HG03378 (cell line): Measurements from ENCODE around the gene SH3TC1.

Experiments
- ATAC-seq: cut with Tn5 transposase; IDR thresholded peaks from one replicate; pipeline ENCODE4 v1.9.1; 2021; ENCODE audit warnings: mild to moderate bottlenecking, moderate library complexity; ENCODE audit not compliant: unreplicated experiment

Gene SH3TC1

GRCh38 chr4:8213121-8213520, 14.0 kb downstream of the SH3TC1 start:
- ATAC-seq: no peak

GRCh38 chr4:8214136-8214535, 15.0 kb downstream of the SH3TC1 start:
- ATAC-seq: no peak

GRCh38 chr4:8215001-8215427, 15.9 kb downstream of the SH3TC1 start:
- ATAC-seq: no peak

GRCh38 chr4:8215641-8216442, 16.8 kb downstream of the SH3TC1 start:
- ATAC-seq: no peak

DNA sequence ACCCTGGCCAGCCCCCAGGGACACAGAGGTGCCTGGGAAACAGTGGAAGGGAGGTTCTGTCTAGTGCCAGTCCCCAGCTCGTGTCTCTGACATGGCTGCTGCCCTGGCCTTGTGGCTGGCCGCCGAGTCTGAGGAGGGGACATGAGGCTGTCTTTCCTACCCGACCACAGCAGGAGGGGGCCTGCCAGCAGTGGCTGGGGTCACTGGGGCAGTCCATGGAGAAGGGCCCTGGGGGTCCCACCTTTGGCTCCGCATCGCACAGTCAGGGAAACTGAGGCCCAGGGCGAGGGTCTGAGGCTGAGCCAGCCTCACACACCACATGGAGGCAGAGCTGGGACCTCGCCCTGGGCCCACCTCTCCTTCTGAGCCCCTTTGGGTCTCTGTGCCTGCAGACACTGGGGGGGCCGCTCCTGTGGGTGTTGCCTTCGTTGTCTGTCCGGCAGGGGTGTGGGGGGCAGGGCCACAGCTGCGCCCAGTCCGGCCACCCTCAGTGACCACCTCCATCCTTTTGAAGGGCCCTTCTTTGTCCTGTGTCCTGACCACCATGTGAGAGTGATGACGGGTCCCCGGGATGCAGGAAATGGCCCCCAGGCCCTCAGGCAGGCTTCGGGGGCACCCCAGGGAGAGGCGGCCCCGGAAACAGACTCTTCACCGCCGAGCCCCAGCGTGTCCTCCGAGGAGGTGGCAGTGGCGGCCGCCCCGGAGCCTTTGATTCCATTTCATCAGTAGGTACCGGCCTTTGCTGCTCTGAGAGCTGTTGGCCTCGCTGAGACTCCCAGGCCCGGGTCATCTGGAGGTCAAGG, 17.6 kb downstream of the SH3TC1 start:
- no peak for ATAC-seq

GRCh38 chr4:8217246-8217511, 18.1 kb downstream of the SH3TC1 start:
- ATAC-seq: no peak

- no peak for ATAC-seq
Observed at GRCh38 chr4:8217871-8218270, 18.8 kb downstream of the SH3TC1 start.

DNA sequence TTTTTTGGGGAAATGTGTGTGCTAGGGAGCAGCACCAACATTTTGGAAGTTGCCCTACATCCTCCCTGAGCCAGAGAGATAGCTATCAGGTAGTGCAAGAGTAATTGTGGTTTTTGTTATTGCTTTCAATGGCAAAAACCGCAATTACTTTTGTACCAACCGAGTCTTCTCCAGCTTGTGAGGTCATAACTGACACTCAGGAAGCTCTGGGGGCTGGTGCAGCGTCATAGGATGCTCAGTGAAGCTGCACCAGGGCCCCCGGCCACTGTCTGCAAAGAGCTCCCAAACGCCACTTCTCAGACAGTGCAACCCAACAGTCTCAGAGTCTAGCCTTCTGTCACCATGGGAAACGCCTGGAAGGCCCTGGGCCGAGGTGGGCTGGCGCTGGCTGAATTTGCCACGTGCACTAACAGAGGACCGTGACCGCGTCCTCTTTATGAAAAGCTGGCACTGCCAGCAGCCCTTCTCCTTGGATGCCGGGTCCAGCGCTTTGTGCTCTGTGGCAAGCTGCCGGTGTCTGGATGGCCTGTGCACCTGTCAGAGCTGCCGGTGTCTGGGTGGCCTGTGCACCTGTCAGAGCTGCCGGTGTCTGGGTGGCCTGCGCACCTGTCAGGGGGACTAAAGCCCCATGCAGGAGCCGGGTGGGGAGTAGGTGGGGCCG, 19.4 kb downstream of the SH3TC1 start:
- no peak for ATAC-seq

GRCh38 chr4:8219236-8219635, 20.1 kb downstream of the SH3TC1 start:
- no peak for ATAC-seq

GRCh38 chr4:8220661-8221450, 21.8 kb downstream of the SH3TC1 start:
- no peak for ATAC-seq

- ATAC-seq: no peak
Observed at GRCh38 chr4:8221476-8221875, 22.4 kb downstream of the SH3TC1 start.

- ATAC-seq: no peak
Observed at GRCh38 chr4:8221985-8222384, 22.9 kb downstream of the SH3TC1 start.

- no peak for ATAC-seq
Observed at GRCh38 chr4:8222609-8223388, 23.7 kb downstream of the SH3TC1 start.

GRCh38 chr4:8224267-8224974, 25.3 kb downstream of the SH3TC1 start:
- no peak for ATAC-seq

GRCh38 chr4:8224975-8225625, 26.0 kb downstream of the SH3TC1 start:
- no peak for ATAC-seq

DNA sequence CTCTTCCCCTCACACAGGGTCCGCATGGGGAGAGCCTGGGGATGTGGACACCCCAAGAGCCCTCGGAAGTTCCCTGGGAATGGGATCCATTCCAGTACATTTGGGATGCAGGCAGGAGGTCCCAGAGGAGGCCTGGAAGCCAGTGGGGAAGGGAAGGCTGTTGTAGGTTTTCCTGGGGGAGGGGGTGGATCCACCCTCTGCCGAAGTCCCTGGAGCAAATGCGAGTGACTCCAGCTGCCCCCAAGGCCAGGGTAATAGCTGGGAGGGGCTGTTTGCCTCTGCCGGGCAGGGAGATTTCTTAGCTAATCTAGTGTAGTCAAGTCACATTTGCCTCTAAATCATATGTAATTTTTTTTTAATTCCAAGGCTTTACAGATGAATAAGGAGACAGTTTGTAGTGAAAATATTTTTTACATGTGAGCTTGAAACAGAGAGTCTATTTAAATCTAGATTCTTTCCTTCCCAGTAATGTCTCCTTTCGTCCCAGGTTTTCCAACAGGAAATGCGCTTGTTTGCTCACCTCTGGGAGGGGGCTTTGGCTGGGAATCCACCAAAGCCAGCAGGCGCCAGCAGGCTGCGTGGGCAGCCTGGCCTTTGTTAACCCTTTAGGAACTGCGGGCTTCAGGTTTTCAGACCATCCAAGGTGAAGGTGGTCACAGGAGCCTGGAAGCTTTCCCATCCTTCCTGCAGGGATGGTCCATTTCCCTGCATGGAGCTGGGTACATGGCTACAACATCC, 26.8 kb downstream of the SH3TC1 start:
- ATAC-seq: no peak

DNA sequence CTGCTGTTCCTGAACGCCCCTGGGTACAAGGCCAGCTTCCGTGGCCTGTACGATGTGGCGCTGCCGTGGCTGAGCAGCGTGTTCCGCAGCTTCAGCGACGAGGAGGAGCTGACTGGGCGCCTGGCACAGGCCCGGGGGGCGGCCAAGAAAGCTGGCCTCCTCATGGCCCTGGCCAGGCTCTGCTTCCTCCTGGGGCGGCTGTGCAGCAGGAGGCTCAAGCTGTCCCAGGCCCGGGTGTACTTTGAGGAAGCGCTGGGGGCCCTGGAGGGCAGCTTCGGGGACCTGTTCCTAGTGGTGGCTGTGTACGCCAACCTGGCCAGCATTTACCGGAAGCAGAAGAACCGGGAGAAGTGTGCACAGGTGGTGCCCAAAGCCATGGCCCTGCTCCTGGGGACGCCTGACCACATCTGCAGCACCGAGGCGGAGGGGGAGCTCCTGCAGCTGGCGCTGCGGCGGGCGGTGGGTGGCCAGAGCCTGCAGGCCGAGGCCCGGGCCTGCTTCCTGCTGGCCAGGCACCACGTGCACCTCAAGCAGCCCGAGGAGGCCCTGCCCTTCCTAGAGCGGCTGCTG, 28.2 kb downstream of the SH3TC1 start:
- ATAC-seq: no peak

DNA sequence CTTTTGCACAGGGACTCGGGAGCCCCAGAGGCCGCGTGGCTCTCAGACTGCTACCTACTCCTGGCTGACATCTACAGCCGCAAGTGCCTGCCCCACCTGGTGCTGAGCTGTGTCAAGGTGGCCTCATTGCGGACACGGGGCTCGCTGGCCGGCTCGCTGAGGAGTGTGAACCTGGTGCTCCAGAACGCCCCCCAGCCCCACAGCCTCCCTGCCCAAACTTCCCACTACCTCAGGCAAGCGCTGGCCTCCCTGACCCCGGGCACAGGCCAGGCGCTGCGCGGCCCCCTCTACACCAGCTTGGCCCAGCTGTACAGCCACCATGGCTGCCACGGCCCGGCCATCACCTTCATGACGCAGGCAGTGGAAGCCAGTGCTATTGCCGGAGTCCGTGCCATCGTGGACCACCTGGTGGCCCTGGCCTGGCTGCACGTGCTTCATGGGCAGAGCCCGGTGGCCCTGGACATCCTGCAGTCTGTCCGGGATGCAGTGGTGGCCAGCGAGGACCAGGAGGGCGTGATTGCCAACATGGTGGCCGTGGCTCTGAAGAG, 28.8 kb downstream of the SH3TC1 start:
- no peak for ATAC-seq
